Mesenchymal stem cell (in vitro differentiated cells and primary cell): ENCODE measurements around the gene FGF14.

ENCODE experiments used
- DNase-seq: peaks from one replicate; pipeline ENCODE4 v3.0.0-alpha.2; 2013
- H2AFZ ChIP-seq: one replicate; pipeline ENCODE4 v1.6.1; 2013; ENCODE audit warnings: low read depth, mild to moderate bottlenecking, control low read depth, inconsistent platforms, low read length, moderate library complexity
- H2AK5ac ChIP-seq: 2 replicates; pipeline ENCODE4 v1.6.1; 2013; ENCODE audit warnings: low read length, moderate library complexity, mild to moderate bottlenecking, inconsistent platforms; ENCODE audit not compliant: severe bottlenecking
- H2BK120ac ChIP-seq: one replicate; pipeline ENCODE4 v1.6.1; 2013; ENCODE audit warnings: low read depth, mild to moderate bottlenecking, inconsistent platforms, low read length, moderate library complexity
- H2BK12ac ChIP-seq, 2 experiments: one replicate each; pipeline ENCODE4 v1.6.1; 2013; ENCODE audit warnings: inconsistent platforms in 2 of 2, low read length in 2 of 2, mild to moderate bottlenecking in 2 of 2, moderate library complexity in 2 of 2, control low read depth in 1 of 2
- H2BK15ac ChIP-seq: one replicate; pipeline ENCODE4 v1.6.1; 2013; ENCODE audit warnings: mild to moderate bottlenecking, low read depth, inconsistent platforms; ENCODE audit not compliant: poor library complexity, severe bottlenecking
- H2BK5ac ChIP-seq: 2 replicates; pipeline ENCODE4 v1.6.1; 2013; ENCODE audit warnings: low read depth, mild to moderate bottlenecking, low read length, control low read depth, inconsistent platforms; ENCODE audit not compliant: poor library complexity, severe bottlenecking
- H3K14ac ChIP-seq, 2 experiments: one replicate each; pipeline ENCODE4 v1.6.1; 2013; ENCODE audit warnings: inconsistent platforms in 2 of 2, low read length in 2 of 2, control low read depth in 1 of 2, mild to moderate bottlenecking in 1 of 2, moderate library complexity in 1 of 2
- H3K18ac ChIP-seq, 2 experiments: one replicate each; pipeline ENCODE4 v1.6.1; 2013; ENCODE audit warnings: inconsistent platforms in 2 of 2, low read length in 2 of 2, control low read depth in 1 of 2, low read depth in 1 of 2, mild to moderate bottlenecking in 1 of 2
- H3K23ac ChIP-seq, 2 experiments: one replicate each; pipeline ENCODE4 v1.6.1; 2013; ENCODE audit warnings: inconsistent platforms in 2 of 2, low read length in 2 of 2, mild to moderate bottlenecking in 2 of 2, moderate library complexity in 2 of 2, control low read depth in 1 of 2
- H3K27ac ChIP-seq: 2 replicates; pipeline ENCODE4 v1.5.1; 2013; ENCODE audit warnings: mild to moderate bottlenecking, moderate library complexity, low read length, control low read depth, inconsistent platforms; ENCODE audit not compliant: poor library complexity, severe bottlenecking
- H3K27me3 ChIP-seq, 2 experiments: 2 replicates each; pipeline versions ENCODE4 v1.6.1 to v1.7.0; 2013; ENCODE audit warnings: low read length in 2 of 2, mild to moderate bottlenecking in 2 of 2, moderate library complexity in 2 of 2, control low read depth in 1 of 2, inconsistent platforms in 1 of 2; ENCODE audit not compliant: control insufficient read depth in 1 of 2, insufficient read depth in 1 of 2
- H3K36me3 ChIP-seq, 2 experiments: 2 replicates each; pipeline versions ENCODE4 v1.6.1 to v1.7.0; 2013; ENCODE audit warnings: low read length in 2 of 2, control low read depth in 1 of 2, inconsistent platforms in 1 of 2, low read depth in 1 of 2, mild to moderate bottlenecking in 1 of 2; ENCODE audit not compliant: insufficient read depth in 2 of 2, control insufficient read depth in 1 of 2
- H3K4ac ChIP-seq, 2 experiments: one replicate each; pipeline ENCODE4 v1.6.1; 2013; ENCODE audit warnings: inconsistent platforms in 2 of 2, low read length in 2 of 2, mild to moderate bottlenecking in 2 of 2, moderate library complexity in 2 of 2, control low read depth in 1 of 2, low read depth in 1 of 2
- H3K4me1 ChIP-seq: 2 replicates; pipeline ENCODE4 v1.6.1; 2013; ENCODE audit warnings: low read depth, low read length, control low read depth; ENCODE audit not compliant: control insufficient read depth, insufficient read depth
- H3K4me2 ChIP-seq: 2 replicates; pipeline ENCODE4 v1.6.1; 2013; ENCODE audit warnings: low read length, mild to moderate bottlenecking, inconsistent platforms; ENCODE audit not compliant: poor library complexity, severe bottlenecking
- H3K4me3 ChIP-seq, 2 experiments: 2 replicates each; pipeline versions ENCODE4 v1.5.1 to v1.7.0; 2013; ENCODE audit warnings: low read length in 2 of 2, mild to moderate bottlenecking in 2 of 2, control low read depth in 1 of 2, low read depth in 1 of 2; ENCODE audit not compliant: insufficient read depth in 1 of 2
- H3K79me1 ChIP-seq: replicated peaks from 2 replicates; pipeline ENCODE4 v1.6.1; 2013; ENCODE audit warnings: mild to moderate bottlenecking, control low read depth, low read length, inconsistent platforms; ENCODE audit not compliant: poor library complexity, severe bottlenecking
- H3K9ac ChIP-seq: 2 replicates; pipeline ENCODE4 v1.7.0; 2013; ENCODE audit warnings: mild to moderate bottlenecking, low read length, moderate library complexity
- H3K9me3 ChIP-seq: 2 replicates; pipeline ENCODE4 v1.7.0; 2013; ENCODE audit warnings: mild to moderate bottlenecking, low read length; ENCODE audit not compliant: control insufficient read depth
- H4K8ac ChIP-seq: one replicate; pipeline ENCODE4 v1.6.1; 2013; ENCODE audit warnings: inconsistent platforms, mild to moderate bottlenecking, low read length, moderate library complexity
- H4K91ac ChIP-seq: one replicate; pipeline ENCODE4 v1.6.1; 2013; ENCODE audit warnings: mild to moderate bottlenecking, low read length, inconsistent platforms
- WGBS: methylation state at CpG from one replicate; pipeline ENCODE4 v1.1.7; 2013; ENCODE audit warnings: mixed read lengths; 5-methylcytosine and 5-hydroxymethylcytosine counted together

FGF14 gene

GRCh38 chr13:102316732-102317131, 85.1 kb downstream of the FGF14 start:
- Histone ChIP-seq H3K36me3 (no peaks in the 10 kb centered on the region), H3K4me1 (no peaks in the 10 kb centered on the region), H3K27ac (no peak overlapping the region), H3K23ac (no peak overlapping the region), H2BK12ac (no peak overlapping the region), H3K27me3 (no peaks in the 10 kb centered on the region), H3K4me2 (no peak overlapping the region), H3K9me3 (no peaks in the 10 kb centered on the region), H4K91ac (no peak overlapping the region), H2BK15ac (no peak overlapping the region), H2AK5ac (no peak overlapping the region), H3K18ac (no peak overlapping the region), H3K79me1 (no peaks in the 10 kb centered on the region), H2BK120ac (no peak overlapping the region), H2AFZ (no peak overlapping the region), H2BK5ac (no peak overlapping the region), H3K14ac (no peak overlapping the region), H3K4ac (no peak overlapping the region), H3K9ac (no peak overlapping the region), H3K4me3 (no peak overlapping the region), H4K8ac (no peak overlapping the region)
- no peak for DNase-seq
- WGBS = 94% methylated on average over 2 of the region's 3 CpGs

- no peaks in the 10 kb centered on the region for H3K4me1 ChIP-seq
- no peak overlapping the region for H3K4me2 ChIP-seq
- H3K36me3 ChIP-seq = no peaks in the 10 kb centered on the region
- no peak for DNase-seq
- no peaks in the 10 kb centered on the region for H3K9me3 ChIP-seq
- no peak overlapping the region for H2AK5ac ChIP-seq
- no peak overlapping the region for H2AFZ ChIP-seq
- H3K79me1 ChIP-seq = no peaks in the 10 kb centered on the region
- H3K9ac ChIP-seq = peak overlapping the region; percentile 28
- H3K23ac ChIP-seq = no peak overlapping the region
- no peak overlapping the region for H2BK5ac ChIP-seq
- 87% methylated on average over 4 of the region's 4 CpGs for WGBS
- peaks cover 0 to 4% of the 10 kb centered on the region in 2 experiments for H3K27me3 ChIP-seq
- no peak overlapping the region for H3K14ac ChIP-seq
- H3K4ac ChIP-seq = peak overlapping the region in 1 of 2 experiments; percentile 51
- H3K4me3 ChIP-seq = peak overlapping the region in 1 of 2 experiments; percentile 58
- no peak overlapping the region for H4K91ac ChIP-seq
- no peak overlapping the region for H2BK15ac ChIP-seq
- H4K8ac ChIP-seq = no peak overlapping the region
- H2BK12ac ChIP-seq = no peak overlapping the region
- H2BK120ac ChIP-seq = no peak overlapping the region
- H3K27ac ChIP-seq = no peak overlapping the region
- H3K18ac ChIP-seq = no peak overlapping the region
Observed at GRCh38 chr13:102312841-102313240, 89.0 kb downstream of the FGF14 start.

- no peak overlapping the region for H3K14ac ChIP-seq
- H3K27me3 ChIP-seq = peaks cover 0 to 4% of the 10 kb centered on the region in 2 experiments
- H3K4me1 ChIP-seq = no peaks in the 10 kb centered on the region
- H3K36me3 ChIP-seq = no peaks in the 10 kb centered on the region
- H4K8ac ChIP-seq = no peak overlapping the region
- H3K4ac ChIP-seq = no peak overlapping the region
- H2AFZ ChIP-seq = no peak overlapping the region
- H2BK120ac ChIP-seq = no peak overlapping the region
- no peak overlapping the region for H3K27ac ChIP-seq
- H3K18ac ChIP-seq = no peak overlapping the region
- H2BK12ac ChIP-seq = no peak overlapping the region
- peak overlapping the region in 1 of 2 experiments; percentile 20 for H3K4me3 ChIP-seq
- no peak overlapping the region for H2BK15ac ChIP-seq
- no peak overlapping the region for H2BK5ac ChIP-seq
- peak overlapping the region; percentile 27 for H3K9ac ChIP-seq
- no peak overlapping the region for H3K4me2 ChIP-seq
- H3K9me3 ChIP-seq = no peaks in the 10 kb centered on the region
- no peak overlapping the region for H2AK5ac ChIP-seq
- no peak overlapping the region for H4K91ac ChIP-seq
- DNase-seq = no peak
- 93% methylated on average over 3 of the region's 3 CpGs for WGBS
- H3K23ac ChIP-seq = no peak overlapping the region
- H3K79me1 ChIP-seq = no peaks in the 10 kb centered on the region
Observed at GRCh38 chr13:102311901-102312300, 89.9 kb downstream of the FGF14 start.

- H3K4me1 ChIP-seq = no peaks in the 10 kb centered on the region
- H2BK120ac ChIP-seq = no peak overlapping the region
- no peaks in the 10 kb centered on the region for H3K36me3 ChIP-seq
- H3K9ac ChIP-seq = peak overlapping the region; percentile 27
- no peak overlapping the region for H2BK15ac ChIP-seq
- H3K79me1 ChIP-seq = no peaks in the 10 kb centered on the region
- DNase-seq = no peak
- H2AFZ ChIP-seq = no peak overlapping the region
- no peak overlapping the region for H3K18ac ChIP-seq
- no peak overlapping the region for H2BK5ac ChIP-seq
- H3K23ac ChIP-seq = no peak overlapping the region
- H3K9me3 ChIP-seq = no peaks in the 10 kb centered on the region
- no peak overlapping the region for H4K91ac ChIP-seq
- H3K27me3 ChIP-seq = peaks cover 0 to 4% of the 10 kb centered on the region in 2 experiments
- no peak overlapping the region for H2AK5ac ChIP-seq
- H3K27ac ChIP-seq = no peak overlapping the region
- WGBS = 87% methylated on average over 3 of the region's 5 CpGs
- no peak overlapping the region for H4K8ac ChIP-seq
- no peak overlapping the region for H3K4me2 ChIP-seq
- peak overlapping the region in 1 of 2 experiments; percentile 20 for H3K4me3 ChIP-seq
- no peak overlapping the region for H3K14ac ChIP-seq
- no peak overlapping the region for H3K4ac ChIP-seq
- no peak overlapping the region for H2BK12ac ChIP-seq
Observed at GRCh38 chr13:102311419-102311796, 90.4 kb downstream of the FGF14 start.
